HG03342 (cell line): ENCODE data around the gene PCDHGA4.
A peak's percentile ranks its signal among the peaks of the same experiment; 100 is the strongest.
"Not testable (repeated sequence)": the region's sequence is repeated elsewhere in the genome, so short reads cannot be mapped to it uniquely, and the experiment has no call there.

Experiments used
- ATAC-seq: cut with Tn5 transposase; IDR thresholded peaks from one replicate; pipeline ENCODE4 v1.9.1; 2021; ENCODE audit warnings: mild to moderate bottlenecking, moderate library complexity; ENCODE audit not compliant: unreplicated experiment

The PCDHGA4 gene

DNA sequence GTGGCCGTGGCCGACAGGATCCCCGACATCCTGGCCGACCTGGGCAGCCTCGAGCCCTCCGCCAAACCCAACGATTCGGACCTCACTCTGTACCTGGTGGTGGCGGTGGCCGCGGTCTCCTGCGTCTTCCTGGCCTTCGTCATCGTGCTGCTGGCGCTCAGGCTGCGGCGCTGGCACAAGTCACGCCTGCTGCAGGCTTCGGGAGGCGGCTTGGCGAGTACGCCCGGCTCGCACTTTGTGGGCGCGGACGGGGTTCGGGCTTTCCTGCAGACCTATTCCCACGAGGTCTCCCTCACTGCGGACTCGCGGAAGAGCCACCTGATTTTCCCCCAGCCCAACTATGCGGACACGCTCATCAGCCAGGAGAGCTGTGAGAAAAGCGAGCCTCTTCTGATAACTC, 8.8 kb upstream of the PCDHGA4 start:
- ATAC-seq: not testable (repeated sequence)

- ATAC-seq: no peak
Measured at GRCh38 chr5:141349917-141350619, 4.8 kb upstream of the PCDHGA4 start, which contains the start of gene PCDHGB1. PCDHGB1 (plus strand) TSS chr5:141350099; CDS start chr5:141350261, 162 bp downstream.

GRCh38 chr5:141351591-141351990, 3.2 kb upstream of the PCDHGA4 start:
- no peak for ATAC-seq

- no peak for ATAC-seq
Measured at GRCh38 chr5:141355641-141356040, 820 bp downstream of the PCDHGA4 start.

GRCh38 chr5:141356133-141356532, 1.3 kb downstream of the PCDHGA4 start:
- no peak for ATAC-seq

DNA sequence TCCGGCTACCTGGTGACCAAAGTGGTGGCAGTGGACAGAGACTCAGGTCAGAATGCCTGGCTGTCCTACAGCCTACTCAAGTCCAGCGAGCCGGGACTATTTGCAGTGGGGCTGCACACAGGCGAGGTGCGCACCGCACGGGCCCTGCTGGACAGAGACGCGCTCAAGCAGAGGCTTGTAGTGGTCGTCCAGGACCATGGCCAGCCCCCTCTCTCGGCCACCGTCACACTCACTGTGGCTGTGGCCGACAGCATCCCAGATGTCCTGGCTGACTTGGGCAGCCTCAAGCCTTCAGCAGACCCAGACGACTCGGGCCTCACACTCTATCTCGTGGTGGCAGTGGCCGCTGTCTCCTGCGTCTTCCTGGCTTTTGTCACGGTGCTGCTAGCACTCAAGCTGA, 2.1 kb downstream of the PCDHGA4 start:
- ATAC-seq: no peak

DNA sequence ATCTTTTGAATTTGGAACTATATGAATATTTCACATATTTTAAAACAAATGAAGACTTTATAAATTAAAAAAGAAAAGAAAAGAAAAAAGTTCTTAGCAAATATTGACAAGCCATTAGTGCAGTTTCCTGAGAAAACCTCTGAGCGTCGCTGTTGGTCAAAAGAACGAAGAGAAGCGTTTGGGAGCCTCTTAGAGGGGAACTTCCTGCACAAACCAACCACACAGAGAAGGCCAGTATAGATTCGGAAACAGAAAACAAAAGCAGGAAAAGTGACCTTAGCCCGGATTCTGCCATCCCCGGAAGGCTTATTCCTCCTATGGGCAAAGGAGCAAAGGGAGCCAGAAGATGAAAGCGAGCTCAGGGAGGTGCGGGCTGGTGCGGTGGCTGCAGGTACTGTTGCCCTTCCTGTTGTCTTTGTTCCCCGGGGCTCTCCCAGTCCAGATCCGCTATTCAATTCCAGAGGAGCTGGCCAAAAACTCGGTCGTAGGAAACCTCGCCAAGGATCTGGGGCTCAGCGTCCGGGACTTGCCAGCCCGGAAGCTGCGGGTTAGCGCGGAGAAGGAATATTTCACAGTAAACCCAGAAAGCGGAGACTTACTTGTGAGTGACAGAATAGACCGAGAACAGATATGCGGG, 5.1 kb downstream of the PCDHGA4 start, which contains the start of gene PCDHGB2:
TSS of gene PCDHGB2 (plus strand) at position 205 of the 637 bp plus-strand sequence. CDS start at position 347, 142 bp downstream.
- ATAC-seq: no peak

DNA sequence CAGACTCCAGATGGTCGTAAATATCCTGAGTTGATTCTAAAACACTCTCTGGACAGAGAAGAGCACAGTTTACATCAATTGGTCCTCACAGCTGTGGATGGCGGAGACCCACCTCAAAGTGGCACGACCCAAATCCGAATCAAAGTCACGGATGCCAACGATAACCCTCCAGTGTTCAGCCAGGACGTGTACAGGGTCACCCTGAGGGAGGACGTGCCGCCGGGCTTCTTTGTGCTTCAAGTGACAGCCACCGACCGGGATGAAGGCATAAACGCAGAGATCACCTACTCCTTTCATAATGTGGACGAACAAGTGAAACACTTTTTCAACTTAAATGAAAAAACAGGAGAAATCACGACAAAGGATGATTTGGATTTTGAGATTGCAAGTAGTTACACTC, 5.9 kb downstream of the PCDHGA4 start:
- ATAC-seq: no peak

GRCh38 chr5:141362719-141363118, 7.9 kb downstream of the PCDHGA4 start:
- no peak for ATAC-seq

DNA sequence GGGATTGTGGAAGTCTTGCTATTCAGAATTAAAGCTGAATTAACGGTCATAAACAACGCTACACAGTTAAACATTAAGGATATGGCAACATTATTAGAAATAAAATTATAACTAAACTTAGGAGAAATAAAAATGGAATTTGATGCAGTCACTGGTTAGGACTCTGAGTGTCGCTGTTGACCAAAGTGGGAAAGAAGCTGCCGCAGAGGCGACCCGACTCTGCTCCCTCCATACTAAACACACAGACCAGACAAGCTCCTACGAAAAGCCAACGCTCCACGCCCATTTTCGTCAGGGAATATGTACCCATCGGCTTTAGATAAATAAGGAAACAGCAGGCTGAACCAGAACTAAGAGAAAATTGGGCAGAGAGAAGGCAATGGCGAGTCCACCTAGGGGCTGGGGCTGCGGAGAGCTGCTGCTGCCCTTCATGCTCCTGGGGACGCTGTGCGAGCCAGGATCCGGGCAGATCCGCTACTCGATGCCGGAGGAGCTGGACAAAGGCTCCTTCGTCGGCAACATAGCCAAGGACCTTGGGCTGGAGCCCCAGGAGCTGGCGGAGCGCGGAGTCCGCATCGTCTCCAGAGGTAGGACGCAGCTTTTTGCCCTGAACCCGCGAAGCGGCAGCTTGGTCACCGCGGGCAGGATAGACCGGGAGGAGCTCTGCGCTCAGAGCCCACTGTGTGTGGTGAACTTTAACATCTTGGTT, 9.3 kb downstream of the PCDHGA4 start, which contains the start of gene PCDHGA5:
TSS of gene PCDHGA5 (plus strand) at position 211 of the 709 bp plus-strand sequence. CDS start at position 380, 169 bp downstream.
- no peak for ATAC-seq

- ATAC-seq: no peak
Measured at GRCh38 chr5:141366016-141366896, 11.4 kb downstream of the PCDHGA4 start.

DNA sequence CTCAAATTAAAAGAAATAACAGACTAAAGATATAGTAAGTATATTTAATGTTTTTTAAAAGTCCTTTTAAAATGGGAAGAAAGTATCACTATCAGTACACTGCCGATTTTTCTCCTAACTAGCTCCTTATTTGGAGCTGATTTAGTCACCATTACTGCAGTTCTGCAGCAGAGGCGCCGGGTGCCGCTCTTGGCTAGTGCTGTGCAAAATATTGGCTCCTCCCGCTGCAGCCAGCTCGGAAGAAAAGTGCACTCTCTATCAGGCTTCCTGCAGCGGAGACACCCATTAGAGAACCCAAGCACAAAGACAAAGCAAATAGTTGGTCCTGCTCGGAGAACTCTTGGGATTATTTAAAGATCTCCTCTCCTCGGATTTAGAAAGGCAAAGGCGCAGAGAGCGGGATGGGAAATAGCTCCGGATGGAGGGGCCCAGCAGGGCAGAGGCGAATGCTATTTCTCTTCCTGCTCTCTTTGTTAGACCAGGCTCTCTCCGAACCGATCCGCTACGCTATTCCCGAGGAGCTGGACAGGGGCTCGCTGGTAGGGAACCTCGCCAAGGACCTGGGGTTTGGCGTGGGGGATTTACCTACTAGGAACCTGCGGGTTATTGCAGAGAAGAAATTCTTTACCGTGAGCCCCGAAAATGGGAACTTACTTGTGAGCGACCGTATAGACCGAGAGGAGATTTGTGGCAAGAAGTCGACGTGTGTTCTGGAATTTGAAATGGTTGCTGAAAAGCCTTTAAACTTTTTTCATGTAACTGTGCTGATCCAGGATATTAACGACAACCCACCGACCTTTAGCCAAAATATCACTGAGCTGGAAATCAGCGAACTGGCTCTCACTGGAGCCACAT, 15.4 kb downstream of the PCDHGA4 start, which contains the start of gene PCDHGB3:
TSS of gene PCDHGB3 (plus strand) at position 249 of the 855 bp plus-strand sequence. CDS start at position 402, 153 bp downstream.
- ATAC-seq: peak; percentile 82

DNA sequence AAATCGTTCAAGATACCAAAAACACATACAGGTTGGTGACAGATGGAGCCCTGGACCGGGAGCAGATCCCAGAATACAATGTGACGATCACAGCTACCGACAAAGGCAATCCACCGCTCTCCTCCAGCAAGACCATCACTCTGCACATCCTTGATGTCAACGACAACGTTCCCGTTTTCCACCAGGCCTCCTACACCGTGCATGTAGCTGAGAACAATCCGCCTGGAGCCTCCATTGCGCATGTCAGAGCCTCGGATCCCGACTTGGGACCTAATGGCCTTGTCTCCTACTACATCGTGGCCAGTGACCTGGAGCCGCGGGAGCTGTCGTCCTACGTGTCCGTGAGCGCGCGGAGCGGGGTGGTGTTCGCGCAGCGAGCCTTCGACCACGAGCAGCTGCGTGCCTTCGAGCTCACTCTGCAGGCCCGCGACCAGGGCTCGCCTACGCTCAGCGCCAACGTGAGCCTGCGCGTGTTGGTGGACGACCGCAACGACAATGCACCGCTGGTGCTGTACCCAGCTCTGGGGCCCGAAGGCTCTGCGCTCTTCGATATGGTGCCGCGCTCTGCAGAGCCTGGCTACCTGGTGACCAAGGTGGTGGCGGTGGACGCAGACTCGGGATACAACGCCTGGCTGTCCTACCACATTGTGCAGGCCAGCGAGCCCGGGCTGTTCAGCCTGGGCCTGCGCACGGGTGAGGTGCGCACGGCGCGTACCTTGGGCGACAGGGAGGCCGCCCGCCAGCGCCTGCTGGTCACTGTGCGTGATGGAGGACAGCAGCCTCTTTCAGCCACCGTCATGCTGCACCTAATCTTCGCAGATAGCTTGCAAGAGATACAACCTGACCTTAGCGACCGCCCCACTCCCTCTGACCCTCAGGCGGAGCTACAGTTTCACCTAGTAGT, 17.0 kb downstream of the PCDHGA4 start:
- no peak for ATAC-seq

- ATAC-seq: no peak
Measured at GRCh38 chr5:141373673-141374317, 19.0 kb downstream of the PCDHGA4 start, which contains the start of gene PCDHGA6. PCDHGA6 (plus strand) TSS chr5:141373891; CDS start chr5:141374084, 193 bp downstream.

GRCh38 chr5:141374627-141375026, 19.8 kb downstream of the PCDHGA4 start:
- ATAC-seq: no peak

DNA sequence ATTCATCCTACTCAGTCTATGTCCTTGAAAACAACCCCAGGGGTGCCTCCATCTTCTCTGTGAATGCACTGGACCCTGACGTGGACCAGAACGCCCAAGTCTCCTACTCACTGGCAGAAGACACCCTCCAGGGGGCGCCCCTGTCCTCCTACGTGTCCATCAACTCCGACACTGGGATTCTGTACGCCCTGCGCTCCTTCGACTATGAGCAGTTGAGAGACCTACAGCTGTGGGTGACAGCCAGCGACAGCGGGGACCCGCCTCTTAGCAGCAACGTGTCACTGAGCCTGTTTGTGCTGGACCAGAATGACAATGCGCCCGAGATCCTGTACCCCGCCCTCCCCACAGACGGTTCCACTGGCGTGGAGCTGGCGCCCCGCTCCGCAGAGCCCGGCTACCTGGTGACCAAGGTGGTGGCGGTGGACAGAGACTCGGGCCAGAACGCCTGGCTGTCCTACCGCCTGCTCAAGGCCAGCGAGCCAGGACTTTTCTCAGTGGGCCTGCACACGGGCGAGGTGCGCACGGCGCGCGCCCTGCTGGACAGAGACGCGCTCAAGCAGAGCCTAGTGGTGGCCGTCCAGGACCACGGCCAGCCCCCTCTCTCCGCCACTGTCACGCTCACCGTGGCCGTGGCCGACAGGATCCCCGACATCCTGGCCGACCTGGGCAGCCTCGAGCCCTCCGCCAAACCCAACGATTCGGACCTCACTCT, 20.8 kb downstream of the PCDHGA4 start:
- ATAC-seq: not testable (repeated sequence)
